ENCODE data around the gene ITGB2.
"Not testable (repeated sequence)": the region's sequence is repeated elsewhere in the genome, so short reads cannot be mapped to it uniquely, and the experiment has no call there.

Gene ITGB2

GRCh38 chr21:44887126-44887806, 33.4 kb downstream of the ITGB2 start:
- no peak for DNase-seq (ENCODE audit: low read depth in 4 of 4, low spot score in 1 of 4)

DNA sequence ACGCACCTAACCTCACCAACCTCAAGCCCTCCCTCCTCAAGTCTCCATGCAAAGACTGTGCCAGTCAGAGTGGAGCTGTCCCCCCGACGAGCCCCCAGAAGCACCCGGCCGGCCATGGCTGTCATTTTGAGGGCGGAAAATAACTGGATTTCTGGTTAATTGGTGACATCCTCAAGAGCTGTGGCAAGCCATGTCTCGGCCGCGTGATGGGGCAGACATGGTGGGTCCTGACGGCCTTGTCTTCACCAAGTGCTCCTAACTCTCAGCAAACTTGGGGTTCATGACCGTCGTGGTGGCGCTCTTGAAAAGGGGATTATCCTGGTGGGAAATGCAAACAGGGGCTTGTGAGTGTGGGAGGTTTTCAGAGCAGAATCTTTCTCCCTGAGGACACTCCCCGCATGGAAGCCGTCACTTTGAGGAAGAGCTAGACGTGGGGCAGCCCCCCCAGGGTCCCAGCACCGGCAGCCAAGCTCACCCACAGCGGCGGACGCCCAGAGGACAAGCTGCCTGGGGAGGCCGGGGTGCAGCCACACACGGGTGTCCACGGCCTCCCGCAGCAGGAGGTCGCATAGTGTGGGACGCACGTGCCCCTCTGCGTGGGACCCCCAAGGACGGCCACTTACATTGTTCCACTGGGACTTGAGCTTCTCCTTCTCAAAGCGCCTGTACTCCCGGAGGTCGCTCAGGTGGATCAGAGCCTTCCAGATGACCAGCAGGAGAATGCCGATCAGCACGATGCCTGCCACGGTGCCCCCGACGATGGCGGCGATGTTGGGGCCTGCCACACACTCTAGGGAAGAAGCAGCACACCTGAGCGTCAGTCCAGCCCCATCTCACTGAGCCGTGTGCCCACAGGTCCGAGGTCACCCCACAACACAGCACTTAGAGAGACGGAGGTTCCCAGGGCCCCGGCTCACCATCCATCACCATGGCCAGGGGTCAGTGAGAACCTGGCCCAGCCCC, 34.3 kb downstream of the ITGB2 start:
- no peak for DNase-seq (ENCODE audit: low read depth in 4 of 4, low spot score in 1 of 4)

- DNase-seq (ENCODE audit: low read depth in 4 of 4, low spot score in 1 of 4) = no peak
These were observed 35.1 kb downstream of the ITGB2 start for GRCh38 chr21:44885615-44886014.

- no peak for DNase-seq (ENCODE audit: low read depth in 4 of 4, low spot score in 1 of 4)
These were observed 36.6 kb downstream of the ITGB2 start for GRCh38 chr21:44884097-44884496.

DNA sequence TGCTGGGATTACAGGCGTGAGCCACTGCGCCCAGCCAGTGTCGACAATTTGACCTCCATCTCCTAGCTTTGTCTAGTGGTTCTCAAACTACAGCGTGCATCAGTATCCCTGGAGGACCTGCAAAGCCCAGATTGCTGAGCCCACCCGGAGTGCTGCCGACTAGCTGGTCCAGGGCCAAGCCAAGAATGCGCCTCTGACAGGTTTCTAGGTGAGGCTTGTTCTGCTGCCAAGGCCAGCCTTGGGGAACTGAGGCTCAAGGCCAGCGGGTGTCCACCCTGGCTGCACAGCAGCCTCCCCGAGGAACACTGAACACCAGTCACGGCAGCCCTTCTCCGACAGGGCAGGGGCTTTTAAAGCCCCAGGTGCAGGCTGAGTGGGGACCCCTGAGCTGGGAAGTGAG, 37.4 kb downstream of the ITGB2 start:
- DNase-seq (ENCODE audit: low read depth in 4 of 4, low spot score in 1 of 4) = no peak

DNA sequence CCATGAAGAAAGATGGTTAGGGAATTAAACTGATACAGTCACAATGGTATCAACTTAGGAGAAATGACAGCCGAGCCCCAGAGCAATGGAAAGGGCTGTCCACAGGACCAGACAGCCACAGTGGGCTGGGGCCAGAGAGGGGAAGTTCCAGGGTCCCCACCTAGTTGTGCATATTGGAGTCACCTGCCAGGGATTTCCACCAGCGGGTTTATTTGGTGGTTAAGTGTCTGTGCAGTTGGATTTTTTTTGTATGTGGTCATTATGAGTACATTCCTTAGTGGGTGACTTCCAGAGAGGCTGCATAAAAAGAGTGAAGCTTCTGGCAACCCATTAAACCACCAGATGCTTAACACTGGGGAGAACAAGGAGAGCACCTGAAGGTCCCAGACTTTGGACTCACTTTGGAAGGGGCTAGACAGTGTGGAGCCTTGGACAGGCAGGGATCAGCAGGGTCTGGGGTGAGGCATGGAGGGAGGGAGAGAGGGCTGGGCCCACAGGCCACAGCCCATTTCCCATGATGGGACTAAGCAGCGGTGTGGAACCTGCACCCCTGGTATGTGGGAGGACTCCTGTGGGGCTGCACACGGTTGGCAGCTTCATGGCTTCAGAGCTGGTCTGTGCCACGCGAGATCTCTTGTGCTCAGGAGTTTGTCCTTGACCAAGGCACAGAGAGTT, 39.4 kb downstream of the ITGB2 start:
- DNase-seq (ENCODE audit: low read depth in 4 of 4, low spot score in 1 of 4) = no peak

- DNase-seq (ENCODE audit: low read depth in 4 of 4, low spot score in 1 of 4) = no peak
These were observed 40.1 kb downstream of the ITGB2 start for GRCh38 chr21:44880405-44881197.

DNA sequence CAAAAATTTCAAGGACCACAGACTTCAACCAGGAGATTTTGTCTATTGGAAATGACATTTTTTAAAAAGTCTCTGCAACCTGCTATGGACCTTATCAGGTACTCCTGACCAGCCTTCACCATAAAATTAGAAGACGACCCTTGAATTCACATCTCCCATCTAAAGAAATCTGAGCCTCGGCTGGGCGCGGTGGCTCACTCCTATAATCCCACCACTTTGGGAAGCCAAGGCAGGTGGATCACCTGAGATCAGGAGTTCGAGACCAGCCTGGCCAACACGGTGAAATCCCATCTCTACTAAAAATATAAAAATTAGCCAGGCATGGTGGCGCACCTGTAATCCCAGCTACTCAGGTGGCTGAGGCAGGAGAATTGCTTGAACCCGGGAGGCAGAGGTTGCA, 41.5 kb downstream of the ITGB2 start:
- DNase-seq (ENCODE audit: low read depth in 4 of 4, low spot score in 1 of 4) = not testable (repeated sequence)

DNA sequence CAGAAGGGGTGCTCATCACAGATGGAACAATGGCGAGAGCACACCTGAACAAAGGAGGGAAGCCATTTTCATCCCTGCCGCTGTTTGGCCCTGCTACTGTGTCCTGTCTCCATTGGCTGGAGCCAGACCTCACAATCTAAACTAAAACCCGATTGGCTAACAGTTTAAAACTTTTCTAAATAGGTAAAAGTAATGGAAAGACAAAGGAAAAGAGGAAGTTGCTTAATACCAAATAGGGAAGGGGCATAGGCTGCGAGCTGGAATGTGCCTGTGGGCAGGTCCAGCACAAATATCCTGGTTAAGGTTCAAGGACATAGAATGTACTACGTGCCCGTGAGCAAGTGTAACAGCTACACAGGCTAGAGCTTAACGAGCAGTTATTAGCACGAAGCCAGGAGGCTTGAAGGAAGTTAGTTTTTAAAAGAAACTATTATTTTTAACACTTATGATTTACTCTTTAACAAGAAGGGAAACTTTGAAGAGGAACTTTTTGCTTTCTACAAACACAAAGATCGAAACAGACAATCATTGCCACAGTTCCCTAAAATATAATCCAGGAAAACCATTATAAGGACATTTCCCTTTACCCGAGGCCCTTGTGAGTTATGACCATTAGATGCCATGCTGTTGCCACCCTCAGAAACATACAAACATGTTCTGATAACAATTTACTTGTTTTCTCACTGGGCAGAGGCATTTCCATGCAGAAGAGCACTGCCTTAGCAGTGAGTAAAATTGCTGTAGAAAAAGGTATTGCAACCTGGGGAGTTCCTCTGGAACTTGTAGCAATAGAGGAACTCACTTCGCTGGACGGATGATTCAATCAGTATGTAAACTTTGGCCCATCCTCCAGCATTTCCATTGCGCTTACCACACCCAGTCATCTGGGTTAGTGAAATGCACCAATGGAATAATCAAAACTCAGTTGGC, 42.4 kb downstream of the ITGB2 start:
- DNase-seq (ENCODE audit: low read depth in 4 of 4, low spot score in 1 of 4) = no peak

- no peak for DNase-seq (ENCODE audit: low read depth in 4 of 4, low spot score in 1 of 4)
These were observed 43.7 kb downstream of the ITGB2 start for GRCh38 chr21:44876849-44877575.

GRCh38 chr21:44875316-44875700, 45.4 kb downstream of the ITGB2 start:
- DNase-seq (ENCODE audit: low read depth in 4 of 4, low spot score in 1 of 4) = no peak

DNA sequence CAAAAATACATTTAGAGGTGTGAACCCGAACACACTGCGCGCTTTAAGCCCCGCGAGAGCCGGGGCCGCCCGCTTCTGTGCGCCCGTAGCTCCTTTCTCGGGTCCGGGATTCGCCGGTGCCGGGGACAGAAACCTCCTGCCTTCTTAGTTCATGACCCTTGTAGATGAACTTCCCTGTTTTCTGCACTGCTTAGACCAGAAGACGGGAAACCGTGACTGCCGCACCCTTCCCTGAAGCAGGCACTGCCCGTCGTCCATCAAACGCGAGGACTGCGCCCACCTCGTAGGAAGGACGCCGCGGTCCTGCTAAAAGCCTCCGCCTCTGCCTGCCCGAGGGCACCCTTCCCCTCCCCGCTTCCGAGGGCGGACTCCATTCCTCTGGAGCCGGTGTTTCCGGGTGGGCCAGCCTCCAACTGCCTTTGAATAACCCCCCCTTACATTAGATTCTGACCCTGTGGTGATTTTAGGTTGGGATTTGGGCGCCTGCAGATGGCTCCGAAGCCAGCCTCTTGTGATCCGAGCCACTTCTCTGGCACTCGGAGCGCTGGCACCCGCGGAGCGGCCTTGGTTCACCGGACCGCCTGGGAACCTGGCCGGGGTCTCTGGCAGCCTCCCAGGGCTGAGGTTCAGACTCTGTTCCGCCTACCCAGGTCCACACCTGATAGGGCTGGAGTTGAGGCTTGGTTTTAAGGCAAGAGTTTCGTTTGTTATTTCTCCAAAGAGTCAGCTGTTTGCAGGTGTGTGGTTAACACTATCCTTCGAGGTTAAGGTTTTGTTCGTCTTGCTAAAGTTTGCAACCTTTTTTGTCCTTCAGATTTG, 46.0 kb downstream of the ITGB2 start:
- DNase-seq (ENCODE audit: low read depth in 4 of 4, low spot score in 1 of 4) = no peak

- no peak for DNase-seq (ENCODE audit: low read depth in 4 of 4, low spot score in 1 of 4)
These were observed 46.5 kb downstream of the ITGB2 start for GRCh38 chr21:44874240-44874496.

DNA sequence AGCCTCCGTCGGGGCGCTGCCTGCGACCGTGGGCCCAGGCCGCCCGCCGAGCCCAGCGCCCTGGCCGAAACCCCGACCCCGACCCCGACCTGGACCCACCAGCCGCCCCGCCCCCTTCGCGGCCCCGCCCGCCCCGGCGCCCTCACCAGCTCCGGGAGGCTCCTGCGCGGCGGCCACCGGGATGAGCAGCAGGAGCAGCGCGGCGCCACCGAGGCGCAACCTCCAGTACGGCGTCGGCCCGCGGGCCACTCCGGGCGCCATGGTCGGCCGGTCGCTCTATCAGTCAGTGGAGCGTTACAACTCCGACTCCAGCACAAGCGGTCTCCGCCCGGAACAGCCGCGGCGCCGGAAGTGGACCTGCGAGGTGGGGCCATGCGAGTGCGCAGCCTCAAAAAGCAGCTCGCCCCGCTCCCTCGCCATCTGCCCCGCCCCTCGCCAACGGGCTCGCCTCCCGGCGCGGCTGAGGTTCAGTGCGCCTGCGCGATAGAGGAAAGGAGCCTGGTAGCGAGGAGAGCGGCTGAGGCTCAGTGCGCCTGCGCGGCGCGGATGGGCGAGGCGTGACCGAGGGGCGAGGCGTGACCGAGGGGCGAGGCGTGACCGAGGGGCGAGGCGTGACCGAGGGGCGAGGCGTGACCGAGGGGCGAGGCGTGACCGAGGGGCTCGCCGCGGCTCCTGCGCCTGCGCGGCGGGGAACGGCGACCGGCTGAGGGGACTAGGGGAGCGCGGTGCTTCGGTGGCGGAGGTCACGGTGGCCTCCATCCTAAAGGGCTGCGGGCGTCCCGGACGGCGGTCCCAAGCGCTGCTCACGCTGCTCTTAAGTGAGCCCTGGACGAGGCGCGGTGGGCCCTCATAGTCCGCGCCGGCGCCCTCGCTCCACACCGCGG, 47.1 kb downstream of the ITGB2 start, which contains the start of gene PTTG1IP:
TSS of gene PTTG1IP (minus strand) at position 335 of the 884 bp plus-strand sequence. CDS start at position 261, 74 bp downstream.
- peak; percentile 94 to 99 (median 98) for DNase-seq (ENCODE audit: low read depth in 4 of 4, low spot score in 1 of 4)

DNA sequence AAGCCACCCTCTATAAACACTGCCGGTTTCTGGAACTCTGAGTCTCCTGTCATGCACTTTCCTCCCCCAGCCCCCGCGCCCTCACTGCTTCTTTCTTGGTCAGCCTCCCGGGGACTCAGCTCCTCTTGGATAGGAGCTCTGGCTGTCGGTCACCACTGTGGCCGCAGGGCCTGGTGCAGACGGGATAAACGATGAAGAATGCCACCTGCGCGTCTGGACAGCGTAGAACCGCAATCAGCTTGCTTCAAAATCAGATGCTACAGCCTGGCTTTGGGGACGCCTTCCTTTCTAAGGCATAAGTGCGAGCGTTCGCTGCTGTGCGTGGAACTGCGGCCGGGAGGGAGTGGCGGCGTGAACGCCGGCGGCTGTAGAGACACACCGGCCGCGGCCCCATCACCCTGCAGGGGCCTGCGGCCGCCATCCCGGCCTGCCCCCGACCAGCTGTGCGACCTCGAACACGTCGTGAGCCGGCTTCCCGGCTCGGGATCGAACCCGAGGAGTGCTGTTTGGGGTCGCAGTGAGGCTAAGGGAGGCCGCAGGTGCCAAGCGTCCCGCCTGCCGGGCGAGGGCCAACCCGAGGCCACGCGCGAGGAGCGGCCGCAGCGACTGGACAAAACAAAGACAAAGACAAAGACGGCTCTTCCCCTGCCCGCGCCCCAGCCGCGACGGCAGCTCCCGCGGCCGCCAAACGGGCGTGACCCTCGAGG, 47.9 kb downstream of the ITGB2 start:
- no peak for DNase-seq (ENCODE audit: low read depth in 4 of 4, low spot score in 1 of 4)

DNA sequence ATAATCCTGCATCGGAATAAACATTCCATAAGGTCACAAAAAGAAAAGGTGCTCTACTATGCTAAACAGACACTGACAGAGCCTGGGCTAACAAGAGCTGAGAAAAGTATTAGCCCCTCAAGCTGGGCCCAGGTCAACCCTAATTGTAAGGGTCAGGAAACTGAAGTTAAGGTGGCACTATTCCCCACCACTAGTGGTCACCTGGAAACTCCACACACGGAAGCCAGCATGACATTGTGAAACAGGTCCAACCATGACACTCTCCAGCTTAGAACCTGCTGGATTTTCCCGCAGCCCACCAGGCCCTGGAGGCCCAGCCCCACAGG, 48.4 kb downstream of the ITGB2 start:
- no peak for DNase-seq (ENCODE audit: low read depth in 4 of 4, low spot score in 1 of 4)
